HG02870 (cell line): ENCODE results near the gene ENGASE.

Experiments
- ATAC-seq: cut with Tn5 transposase; IDR thresholded peaks from one replicate; pipeline ENCODE4 v1.9.1; 2021; ENCODE audit warnings: mild to moderate bottlenecking, moderate library complexity; ENCODE audit not compliant: unreplicated experiment

ENGASE gene

DNA sequence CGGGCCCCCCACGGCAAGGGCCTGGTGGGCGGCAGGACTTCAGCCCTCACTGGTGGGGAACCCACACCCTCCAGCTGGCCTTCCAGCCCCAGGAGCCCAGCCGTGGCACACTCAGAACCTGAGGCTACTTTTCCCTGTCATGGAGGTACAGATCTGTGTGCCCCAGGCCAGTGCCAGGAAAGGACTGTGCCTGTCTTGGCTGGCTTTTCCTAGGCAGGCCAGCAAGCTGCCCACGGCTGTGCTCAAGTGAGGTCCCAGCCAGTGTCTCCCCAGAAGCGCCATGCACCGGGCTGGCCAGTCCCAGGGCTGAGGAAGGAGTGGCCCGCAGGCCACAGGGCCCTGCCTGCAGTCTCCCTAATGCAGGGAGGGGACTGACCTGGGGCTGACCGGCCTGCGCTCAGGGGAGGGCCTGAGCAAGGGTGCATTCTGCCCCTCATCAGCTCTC lies 16.6 kb downstream of the ENGASE start:
- ATAC-seq, result no peak

DNA sequence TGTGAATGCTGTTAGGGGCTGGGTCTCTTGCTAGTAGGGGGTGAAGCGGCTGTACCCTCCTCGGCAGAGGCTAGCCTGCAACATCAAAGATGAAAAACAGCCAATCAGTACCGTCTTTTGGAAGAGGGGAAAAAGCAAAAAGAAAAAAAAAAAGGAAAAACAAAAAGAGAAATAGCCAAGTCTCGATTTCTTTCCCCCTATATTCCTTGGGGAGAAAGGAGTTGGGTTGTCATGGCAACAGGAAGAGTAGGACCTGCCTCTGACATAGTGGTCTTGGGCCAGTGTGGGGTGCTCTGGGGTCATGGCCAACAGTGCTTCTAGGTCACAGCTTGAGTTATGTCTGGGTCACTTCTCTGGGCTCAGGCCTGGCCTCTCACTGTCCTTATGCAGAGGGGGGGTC lies 17.9 kb downstream of the ENGASE start:
- ATAC-seq, result no peak

GRCh38 chr17:79093270-79093669 lies 18.6 kb downstream of the ENGASE start:
- no peak for ATAC-seq

DNA sequence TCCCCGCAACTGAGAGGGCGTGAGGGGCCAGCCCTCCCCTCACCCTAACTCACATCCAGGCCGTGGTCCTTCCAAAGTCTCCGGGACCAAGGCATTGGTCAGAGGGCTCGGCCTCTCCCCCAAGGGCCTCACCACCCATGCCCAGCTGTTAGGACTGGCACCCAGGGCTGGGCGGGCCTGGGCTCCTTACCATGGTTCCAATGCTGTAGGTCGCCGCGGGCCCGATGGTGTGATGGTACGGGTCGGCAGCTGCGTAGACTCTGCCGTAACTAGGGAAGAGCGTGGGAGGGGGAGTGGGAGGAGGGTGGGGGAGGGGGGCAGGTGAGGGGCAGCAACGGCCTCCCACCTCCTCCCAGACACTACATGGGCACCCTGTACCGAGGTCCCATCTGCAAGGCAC lies 19.6 kb downstream of the ENGASE start:
- ATAC-seq, result no peak

GRCh38 chr17:79095345-79096055 lies 20.9 kb downstream of the ENGASE start:
- ATAC-seq, result no peak

DNA sequence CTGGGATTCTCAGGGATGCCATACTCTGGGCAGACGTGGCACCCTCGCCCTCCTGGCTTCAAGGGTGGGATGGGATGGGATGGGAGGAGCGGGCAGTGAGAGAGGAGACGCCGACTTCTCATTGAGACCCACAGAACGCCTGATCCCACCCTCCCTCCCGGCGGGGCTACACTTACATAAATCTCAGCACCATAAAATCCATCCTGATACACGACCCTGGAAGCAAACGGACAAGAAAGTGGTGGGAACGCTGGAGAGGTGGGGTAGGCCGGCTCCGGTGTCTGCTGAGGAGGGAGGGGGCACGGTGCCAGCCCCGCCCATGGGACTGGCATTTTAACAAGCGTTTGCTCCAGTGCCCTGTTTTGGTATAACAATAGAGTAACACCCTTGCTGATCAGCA lies 21.9 kb downstream of the ENGASE start:
- ATAC-seq, result no peak

GRCh38 chr17:79097226-79098055 lies 22.8 kb downstream of the ENGASE start:
- no peak for ATAC-seq

DNA sequence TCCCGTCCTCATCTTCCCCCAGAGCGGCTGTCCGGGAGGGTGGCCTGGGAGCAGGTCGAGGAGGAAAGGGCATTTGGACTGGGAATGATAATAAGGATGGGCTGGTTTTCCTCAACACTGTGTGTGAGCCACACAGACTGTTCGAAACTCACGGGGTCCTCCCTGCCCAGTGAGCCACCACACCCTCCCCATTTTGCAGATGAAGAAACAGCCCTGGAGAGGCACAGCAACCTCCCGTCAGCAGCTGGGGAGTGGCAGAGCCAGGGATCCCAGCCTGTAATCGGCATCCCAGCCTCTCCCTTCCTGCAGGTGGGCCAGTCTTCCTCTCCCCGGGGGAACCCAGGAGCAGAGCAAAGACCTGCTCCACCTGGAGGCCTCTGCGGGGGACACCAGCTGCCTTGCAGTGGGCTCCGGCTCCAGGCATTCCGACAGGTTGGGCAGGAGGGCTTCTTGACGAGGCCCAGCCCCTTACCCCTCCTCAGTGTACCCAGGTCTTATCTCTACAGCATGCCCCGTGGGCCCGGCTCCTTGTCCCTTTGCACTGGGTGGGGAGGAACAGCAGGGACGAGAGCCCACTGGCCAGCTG lies 23.8 kb downstream of the ENGASE start:
- no peak for ATAC-seq

DNA sequence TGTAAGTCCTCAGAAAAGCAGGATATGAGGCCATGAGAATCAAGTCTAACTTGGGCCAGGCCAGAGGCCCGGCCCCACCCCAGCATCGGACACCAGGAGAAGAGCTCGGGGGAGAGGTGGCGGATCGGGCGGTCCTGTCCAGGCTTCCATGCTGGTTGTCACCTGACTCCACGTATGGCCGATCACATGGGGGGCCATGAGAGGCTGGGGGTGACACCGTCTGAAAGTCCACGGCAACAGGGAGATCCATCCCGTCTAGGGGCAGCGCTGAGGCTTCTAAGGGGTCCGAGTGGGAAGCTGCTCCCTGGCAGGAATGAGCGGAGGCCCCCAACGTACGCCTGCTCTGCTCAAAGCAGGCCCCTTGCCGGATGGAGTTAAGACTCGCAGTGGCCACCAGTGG lies 25.8 kb downstream of the ENGASE start:
- no peak for ATAC-seq

GRCh38 chr17:79101111-79101673 lies 26.6 kb downstream of the ENGASE start:
- no peak for ATAC-seq

GRCh38 chr17:79102214-79102613 lies 27.6 kb downstream of the ENGASE start:
- no peak for ATAC-seq

- no peak for ATAC-seq
Measured at GRCh38 chr17:79104898-79105600, 30.4 kb downstream of the ENGASE start.

DNA sequence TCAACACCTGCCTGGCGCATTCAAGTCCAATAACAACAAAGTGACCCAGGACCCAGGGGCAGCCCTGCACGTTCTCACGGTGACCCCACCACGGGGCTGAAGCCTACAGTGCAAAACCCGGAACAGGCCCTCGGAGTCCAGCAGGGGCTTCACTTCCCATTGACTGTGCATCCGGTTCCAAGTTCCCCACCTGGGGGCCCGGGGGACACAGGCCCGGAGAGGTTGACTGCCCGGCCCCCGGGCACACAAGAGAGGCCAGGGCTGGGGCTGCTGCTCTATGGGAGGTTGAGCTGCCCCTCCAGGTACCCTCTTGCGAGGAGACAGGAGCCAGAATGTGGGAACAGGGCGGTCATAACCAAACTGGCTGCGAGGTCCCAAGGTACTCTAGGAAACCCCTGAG lies 31.3 kb downstream of the ENGASE start:
- no peak for ATAC-seq

- no peak for ATAC-seq
Measured at GRCh38 chr17:79106958-79107357, 32.3 kb downstream of the ENGASE start.

GRCh38 chr17:79107499-79108231 lies 33.0 kb downstream of the ENGASE start:
- no peak for ATAC-seq

GRCh38 chr17:79108232-79108850 lies 33.7 kb downstream of the ENGASE start:
- no peak for ATAC-seq

- no peak for ATAC-seq
Measured at GRCh38 chr17:79108870-79109269, 34.2 kb downstream of the ENGASE start.

DNA sequence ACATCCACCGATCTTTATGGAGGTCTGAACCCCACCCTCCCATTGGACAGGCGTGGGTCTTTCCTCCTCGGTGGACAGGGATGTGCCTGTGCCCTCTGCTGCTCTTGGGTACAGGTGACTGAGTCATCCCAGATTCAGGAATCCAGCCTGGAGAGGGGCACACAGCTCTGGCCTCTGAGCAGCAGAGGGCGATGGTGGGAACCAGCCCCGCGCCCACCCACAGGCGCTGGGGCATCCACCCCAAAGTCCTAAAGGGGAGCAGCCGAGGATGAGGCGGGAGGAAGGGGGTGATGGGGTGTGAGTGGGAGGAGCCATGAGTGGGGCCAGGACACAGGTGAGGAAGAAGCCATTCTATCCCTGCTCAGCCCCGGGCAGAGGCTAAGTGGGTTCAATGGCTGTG lies 35.0 kb downstream of the ENGASE start:
- no peak for ATAC-seq

DNA sequence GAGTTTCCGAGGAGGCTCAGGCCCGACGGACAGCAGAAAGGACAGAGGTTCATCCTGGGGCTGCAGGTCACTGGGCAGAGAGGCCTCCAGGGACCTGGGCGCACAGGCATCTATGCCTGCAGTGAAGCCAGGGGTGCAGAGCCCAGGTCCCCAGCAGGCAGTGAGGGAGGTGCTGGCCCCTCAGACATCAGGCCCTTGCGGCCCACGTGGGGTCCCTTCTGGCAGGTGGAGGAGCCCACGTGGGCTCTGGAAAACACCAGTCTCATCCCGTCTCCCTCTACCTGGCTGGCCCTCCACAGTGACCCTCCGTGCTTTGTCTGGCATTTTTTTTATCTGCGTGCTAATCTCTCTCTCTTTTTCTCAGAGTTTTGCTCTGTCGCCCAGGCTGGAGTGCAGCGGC lies 36.5 kb downstream of the ENGASE start:
- no peak for ATAC-seq

DNA sequence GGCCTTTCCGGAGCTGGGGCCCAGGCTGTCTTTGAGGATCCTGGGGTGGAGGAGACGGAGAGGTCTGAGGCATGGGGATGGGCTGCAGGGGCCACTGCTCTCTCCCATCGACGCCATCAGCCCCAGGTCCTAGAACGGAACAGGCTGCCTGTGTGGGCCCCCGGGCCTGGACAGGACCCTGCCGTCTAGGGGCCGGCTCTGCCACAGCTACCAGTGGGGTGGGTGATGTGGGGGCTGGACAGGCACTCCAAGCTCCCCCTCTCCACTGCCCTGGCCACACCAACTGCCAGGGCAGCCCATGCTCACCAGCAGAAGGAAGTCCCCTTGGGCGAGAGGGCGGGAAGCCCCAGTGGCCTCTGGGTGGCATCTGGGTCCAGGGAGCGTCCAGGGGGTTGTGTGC lies 37.8 kb downstream of the ENGASE start:
- no peak for ATAC-seq
